ENCODE data around the gene WDR48. TPM values are rescaled to one million over a fixed set of nuclear protein-coding genes. Genes with fewer than 3 reads are reported as not detected.
A peak's percentile ranks its signal among the peaks of the same experiment; 100 is the strongest.
"Not testable (repeated sequence)": the region's sequence is repeated elsewhere in the genome, so short reads cannot be mapped to it uniquely, and the experiment has no call there.

Gene WDR48
- polyA plus RNA-seq (ENCODE audit: insufficient read length in 4 of 4), result 100 to 1,000 TPM in 1 of 4 donors, 10 to 100 TPM in 3; 78.5 to 102 (median 95.8) TPM

DNA sequence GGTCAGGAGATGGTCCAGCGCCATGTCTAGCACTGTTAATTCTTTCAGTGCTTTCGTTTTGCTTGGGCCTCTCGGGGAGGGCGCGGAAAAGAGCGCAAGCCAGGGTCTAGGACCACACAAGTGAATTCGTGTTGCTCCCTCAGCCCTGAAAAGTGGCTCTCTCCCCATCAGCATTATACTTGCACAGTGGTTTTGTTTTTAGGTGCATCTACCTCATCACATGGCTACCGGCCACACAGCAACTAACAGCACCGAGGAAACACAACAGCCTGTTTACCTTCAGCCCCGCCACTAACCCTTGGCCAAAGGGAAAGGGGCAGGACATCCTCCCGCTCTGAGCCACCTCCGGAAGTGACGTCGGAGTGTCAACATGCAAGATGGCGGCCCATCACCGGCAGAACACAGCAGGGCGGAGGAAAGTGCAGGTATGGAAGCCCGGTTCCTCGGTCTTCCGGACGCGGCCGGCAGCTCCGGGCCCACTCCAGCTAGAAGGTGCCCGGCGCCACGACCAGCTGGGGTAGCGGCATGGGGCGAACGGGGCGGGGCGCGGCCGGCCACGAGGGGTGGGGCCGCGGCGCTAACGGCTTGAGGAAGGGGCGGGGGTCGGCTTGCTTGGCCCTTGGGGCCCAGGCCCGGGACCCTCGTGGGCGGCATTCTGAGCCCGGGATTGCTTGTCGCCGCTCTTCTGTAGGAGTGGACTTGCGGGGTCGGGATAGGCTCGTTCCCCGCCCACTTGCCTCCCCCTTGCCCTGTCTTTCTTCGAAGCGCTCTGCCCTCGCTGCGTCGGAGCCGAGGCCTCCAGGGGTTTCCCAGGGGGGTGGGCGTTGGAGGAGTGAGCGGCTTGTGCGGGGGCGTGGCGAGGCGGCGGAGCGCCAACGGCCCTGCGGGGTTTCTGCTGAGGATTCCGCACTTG, at the start of gene WDR48, which contains the start of gene SCN11A:
Gene WDR48, plus strand, starts transcription at position 368 of the 913 bp plus-strand sequence. Its CDS starts 10 bp downstream, at position 378.
Gene SCN11A, minus strand, starts transcription at position 296 of the 913 bp plus-strand sequence. CDS start 101,582 bp downstream, outside the sequence.
- peak; percentile 88 to 96 (median 94) for DNase-seq (ENCODE audit: low read depth in 4 of 4, low spot score in 2 of 4)

DNA sequence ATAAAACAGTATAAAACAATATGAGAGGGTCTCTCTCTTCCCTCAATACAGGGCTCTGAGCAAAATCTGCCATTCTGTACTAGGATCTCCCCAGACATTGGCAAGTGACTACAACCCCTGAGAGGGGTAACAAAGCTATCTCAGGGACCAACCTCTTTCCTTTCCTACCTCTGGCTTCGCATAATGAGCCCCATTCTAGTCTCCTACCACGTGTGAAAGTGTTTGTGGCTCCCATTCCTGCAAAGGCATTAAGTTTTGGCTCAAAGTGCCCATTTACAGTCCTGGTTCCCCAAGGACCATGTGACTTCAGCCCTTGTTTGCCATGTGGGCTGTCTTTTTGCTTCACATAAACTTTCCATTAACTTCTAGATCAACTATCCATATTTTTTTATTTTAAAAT, 46.5 kb upstream of the WDR48 start:
- DNase-seq (ENCODE audit: low read depth in 4 of 4, low spot score in 2 of 4), result no peak

DNA sequence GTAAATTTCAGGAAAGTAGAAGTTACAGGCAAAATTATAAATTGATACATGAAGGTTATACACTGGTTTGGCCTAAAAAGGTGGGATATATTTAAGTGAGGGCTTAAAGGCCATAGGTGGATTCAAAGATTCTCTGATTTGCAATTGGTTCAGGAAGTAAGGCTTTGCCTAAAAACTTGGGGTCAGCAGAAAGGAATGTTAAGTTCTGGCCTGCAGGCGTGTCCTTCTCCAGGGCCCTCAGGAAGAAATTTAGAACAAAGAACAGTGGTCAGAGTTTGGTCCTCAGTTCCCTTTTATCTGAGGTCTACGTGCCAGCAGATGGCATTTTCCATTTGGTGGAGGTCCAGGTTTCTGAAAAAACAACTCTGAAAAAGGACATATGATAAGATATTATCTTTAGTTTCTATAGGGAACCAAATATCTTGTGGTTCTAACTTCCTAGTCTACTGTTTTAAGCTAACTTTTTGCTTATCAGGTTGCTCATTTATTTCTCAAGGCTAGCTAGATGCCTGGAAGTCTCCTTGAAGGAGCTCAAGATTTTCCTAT, 40.6 kb upstream of the WDR48 start:
- DNase-seq (ENCODE audit: low read depth in 4 of 4, low spot score in 2 of 4), result no peak

DNA sequence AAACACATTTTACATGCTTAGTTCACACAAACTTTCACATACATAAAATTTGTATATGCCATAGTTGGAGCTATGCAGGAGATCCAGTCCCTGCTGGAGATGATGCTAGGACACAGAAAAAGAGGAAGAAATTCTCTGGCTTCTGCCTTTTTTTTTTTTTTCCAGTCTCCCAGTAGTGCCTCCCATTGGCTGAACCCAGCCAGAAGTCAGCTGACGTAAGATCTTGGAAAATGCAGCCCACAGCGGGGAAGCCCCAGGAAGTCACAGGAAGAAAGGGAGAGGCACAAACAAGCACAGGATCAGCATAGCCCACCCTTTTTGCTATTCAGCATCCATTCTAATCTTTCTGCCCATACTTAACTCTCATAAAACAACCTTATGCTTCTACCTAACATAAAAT, 38.5 kb upstream of the WDR48 start:
- DNase-seq (ENCODE audit: low read depth in 4 of 4, low spot score in 2 of 4), result no peak

DNA sequence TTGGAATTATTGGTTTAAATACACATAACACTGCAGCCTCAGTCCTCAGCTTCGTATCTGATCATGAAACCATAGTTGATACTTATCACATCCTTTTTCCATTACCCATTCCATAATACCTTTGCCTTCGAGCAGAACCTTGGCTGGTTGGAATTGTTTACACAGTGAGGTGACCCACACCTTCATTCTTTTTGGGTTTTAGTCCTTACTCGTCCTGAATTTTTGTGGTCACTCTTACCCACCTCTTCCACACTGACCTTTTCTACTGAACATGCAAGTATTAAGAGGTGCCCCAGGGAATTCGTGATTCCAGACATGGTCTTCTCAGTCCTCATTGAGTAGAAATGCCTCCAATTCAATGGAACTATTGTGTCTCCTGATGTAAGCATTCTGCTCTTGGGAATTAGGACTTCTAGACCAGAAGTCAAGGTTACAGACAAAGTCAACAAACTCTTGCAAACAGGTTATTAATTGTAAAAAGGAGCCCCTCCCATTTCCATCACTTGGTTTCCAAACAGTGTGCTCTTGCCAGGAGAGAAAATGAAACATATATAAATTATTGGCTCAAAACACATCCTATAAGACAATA, 37.8 kb upstream of the WDR48 start:
- no peak for DNase-seq (ENCODE audit: low read depth in 4 of 4, low spot score in 2 of 4)

DNA sequence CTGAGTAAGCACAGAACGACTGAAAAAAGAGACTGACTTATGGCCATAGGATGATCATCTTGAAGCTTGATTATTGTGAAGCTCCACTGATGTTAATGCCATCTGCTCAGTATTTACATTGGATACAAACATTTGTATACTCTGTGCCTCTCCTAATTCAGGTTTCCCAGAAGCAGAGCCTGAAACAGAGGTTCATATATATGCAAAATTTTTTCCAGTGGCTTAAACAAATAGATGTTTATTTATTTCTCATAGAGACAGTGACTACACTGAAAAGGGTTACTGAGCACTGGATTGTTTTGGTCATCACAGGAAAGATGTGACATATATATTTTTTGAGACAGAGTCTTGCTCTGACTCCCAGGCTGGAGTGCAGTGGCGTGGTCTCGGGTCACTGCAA, 36.4 kb upstream of the WDR48 start:
- no peak for DNase-seq (ENCODE audit: low read depth in 4 of 4, low spot score in 2 of 4)

DNA sequence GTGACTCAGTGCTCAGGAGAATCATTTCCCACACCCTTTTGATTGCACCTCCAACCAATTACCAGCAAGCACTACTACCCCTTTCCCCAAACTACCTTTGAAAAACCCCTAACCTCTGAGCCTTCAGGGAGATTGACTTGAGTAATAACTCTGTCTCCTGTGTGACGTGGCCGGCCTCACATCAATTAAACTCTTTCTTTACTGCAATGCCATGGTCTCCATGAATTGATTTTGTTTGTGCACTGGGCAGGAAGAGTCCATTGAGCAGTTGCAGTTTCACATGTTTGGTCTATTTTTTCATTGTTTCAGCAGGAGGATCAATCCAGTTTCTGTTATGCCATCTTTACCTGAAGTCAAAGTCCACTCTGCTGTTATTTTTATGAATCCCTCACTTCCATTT, 32.5 kb upstream of the WDR48 start:
- DNase-seq (ENCODE audit: low read depth in 4 of 4, low spot score in 2 of 4), result no peak

DNA sequence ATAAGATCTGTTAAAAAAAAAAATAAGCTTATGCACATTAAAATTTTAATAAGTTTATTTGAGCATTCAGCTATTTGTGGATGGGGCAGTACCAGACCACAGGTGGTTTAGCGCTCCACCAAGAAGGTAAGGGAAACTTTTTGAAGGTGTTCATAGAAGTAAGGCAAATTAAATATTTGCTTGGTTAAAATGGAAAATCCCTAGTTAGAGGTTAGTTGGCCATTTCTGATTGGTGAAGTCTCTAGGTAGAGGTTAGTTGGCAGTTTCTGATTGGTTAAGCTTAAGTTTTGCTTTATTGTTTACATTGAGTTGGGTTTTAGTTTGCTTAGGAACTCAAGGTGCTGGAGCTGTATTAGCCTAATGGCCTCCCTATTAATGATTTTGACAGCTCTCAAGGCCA, 30.8 kb upstream of the WDR48 start:
- DNase-seq (ENCODE audit: low read depth in 4 of 4, low spot score in 2 of 4), result no peak

DNA sequence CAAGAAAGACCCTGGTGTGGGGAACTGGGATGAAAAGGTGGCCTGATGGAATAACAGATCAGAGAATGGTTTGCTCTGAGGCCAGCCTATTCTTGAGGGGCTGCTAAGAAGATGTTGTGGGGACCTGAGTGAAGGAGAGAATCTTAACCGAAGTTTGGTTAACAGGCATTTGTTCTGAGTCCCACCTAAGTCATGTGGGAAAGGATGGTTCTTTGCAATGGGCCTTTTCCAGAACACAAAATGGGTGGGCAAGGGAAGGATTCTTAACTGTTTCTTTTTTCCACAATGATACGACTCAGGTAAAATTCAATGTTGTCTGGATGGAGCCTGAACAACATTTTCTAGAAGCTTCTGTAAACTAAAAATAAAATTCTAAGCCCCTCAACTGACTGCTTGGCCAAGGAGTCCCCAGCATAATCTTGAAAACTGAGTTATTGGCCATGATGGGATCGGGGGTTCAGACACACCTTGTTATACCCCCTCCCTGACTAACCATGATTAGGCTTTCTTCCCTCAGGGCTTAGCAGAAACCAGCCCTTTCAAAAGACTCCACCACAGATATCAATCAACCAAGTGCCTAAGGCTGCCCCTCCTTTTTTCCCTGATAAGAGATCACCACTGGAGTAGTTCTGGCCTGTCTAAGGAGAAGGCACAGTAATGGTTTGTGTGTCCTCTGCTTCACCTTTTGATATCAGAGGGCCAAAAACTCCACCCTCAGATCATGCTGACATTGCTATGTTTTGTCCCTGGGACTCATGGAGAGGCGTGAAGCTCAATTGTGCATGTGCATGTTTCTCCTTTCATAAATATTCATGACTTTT, 30.1 kb upstream of the WDR48 start:
- no peak for DNase-seq (ENCODE audit: low read depth in 4 of 4, low spot score in 2 of 4)

DNA sequence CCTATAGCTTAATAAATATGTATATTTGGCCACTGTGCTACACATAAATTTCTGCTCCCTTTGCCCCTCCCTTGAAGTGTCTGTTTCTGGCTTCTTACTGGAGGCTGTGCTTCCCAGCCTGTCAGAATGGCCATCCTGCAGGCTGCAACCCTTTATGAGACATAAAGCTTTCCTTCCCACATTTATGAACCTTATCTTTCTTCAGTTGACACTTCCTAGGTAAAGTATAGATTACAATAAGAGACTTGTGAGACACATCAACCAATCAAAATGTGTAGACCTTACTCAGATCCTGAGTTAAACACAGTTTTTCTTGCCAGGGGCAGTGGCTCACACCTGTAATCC, 29.6 kb upstream of the WDR48 start:
- DNase-seq (ENCODE audit: low read depth in 4 of 4, low spot score in 2 of 4), result no peak

DNA sequence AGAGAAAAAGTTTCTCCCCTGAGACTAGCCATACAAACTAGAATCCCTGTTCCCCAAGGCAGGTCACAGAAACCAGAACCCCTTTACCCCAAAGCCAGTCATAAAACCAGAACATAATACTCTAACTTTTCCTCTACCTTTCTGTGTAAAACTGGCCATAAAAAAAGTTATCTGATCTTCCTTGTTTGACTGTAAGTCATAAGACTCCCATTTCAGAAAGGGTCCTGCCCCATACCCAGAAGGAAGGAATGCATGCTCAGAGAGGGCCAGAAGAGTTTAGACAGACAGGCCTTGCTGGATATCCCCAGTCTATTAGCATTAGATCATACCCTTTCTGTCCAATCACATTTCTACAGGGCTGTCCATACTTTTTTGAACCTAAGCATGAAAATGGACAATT, 27.3 kb upstream of the WDR48 start:
- DNase-seq (ENCODE audit: low read depth in 4 of 4, low spot score in 2 of 4), result no peak

DNA sequence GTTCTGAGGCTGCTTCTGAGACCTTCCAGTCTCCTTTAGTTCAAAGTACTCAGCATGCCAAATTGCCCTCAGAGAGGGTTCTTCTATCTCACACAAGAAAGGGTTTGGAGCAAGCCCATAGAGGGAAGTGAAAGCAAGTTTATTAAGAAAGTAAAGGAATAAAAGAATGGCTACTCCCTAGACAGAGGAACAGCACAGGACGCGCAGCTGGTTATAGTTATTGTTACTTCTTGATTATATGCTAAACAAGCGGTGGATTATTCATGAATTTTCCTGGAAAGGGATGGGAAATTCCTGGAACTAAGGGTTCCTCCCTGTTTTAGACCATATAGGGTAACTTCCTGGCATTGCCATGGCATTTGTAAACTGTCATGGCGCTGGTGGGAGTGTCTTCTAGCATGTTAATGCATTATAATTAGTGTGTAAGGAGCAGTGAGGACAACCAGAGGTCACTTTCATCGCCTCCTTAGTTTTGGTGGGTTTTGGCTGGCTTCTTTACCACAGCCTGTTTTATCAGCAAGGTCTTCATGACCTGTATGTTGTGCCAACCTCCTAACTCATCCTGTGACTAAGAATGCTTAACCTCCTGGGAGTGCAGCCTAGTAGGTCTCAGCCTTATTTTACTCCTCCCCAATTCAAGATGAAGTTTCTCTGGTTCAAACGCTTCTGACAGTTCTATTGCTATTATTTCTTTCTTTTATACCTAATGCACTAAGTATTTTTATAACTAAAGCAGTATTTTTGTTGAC, 26.4 kb upstream of the WDR48 start:
- DNase-seq (ENCODE audit: low read depth in 4 of 4, low spot score in 2 of 4), result no peak

DNA sequence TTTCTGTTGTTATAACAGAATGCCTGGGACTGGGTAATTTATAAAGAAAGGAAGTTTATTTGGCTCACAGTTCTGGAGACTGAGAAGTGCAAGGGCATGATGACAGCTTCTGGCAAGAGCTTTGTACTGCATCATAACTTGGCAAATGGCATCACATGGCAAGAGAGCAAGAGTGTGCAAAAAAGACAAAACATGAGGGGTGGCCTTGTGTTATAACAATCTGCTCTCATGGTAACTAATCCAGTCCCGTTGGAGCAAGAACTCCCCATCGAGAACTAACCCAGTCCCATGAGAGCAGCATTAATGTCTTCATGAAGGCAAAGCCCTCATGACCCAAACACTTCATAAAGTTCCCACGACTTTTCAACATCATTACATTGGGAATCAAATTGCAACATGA, 23.3 kb upstream of the WDR48 start:
- DNase-seq (ENCODE audit: low read depth in 4 of 4, low spot score in 2 of 4), result no peak

DNA sequence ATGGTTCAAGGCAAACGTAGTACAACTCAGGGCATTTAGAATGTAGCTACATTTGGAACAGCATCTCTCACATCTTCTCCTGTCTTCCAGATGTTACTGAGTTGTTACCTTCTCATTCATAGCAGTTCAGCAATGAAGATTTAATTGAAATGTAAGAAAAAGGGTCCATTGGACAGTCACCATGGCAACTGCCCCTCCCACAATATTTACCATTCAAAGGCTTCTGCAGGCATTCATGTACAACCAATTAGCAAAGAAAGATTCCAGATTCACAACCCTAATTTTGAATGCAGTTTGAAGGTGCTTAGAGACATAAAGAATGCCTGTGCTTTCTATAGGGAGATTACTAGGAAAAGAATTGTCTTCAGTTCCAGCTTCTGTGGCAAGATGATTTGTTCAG, 22.3 kb upstream of the WDR48 start:
- DNase-seq (ENCODE audit: low read depth in 4 of 4, low spot score in 2 of 4), result no peak

DNA sequence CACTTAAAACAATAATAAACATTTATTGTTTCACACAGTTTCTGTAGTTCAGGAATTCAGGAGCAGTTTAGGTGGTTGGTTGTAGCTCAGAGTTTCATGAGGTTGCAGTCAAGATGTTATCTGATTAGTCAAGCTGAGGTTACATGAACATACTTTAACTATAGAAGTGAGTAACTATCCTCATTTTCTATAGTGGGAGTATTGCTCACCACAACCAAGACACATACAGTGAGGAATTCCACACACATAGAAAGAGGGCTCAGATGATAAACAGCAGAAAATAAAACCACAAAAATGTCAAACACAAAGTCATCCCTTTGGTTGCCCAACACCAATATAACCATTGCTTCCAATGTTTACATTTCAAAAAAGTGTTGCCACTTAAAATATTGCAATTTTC, 13.7 kb upstream of the WDR48 start:
- DNase-seq (ENCODE audit: low read depth in 4 of 4, low spot score in 2 of 4), result no peak

DNA sequence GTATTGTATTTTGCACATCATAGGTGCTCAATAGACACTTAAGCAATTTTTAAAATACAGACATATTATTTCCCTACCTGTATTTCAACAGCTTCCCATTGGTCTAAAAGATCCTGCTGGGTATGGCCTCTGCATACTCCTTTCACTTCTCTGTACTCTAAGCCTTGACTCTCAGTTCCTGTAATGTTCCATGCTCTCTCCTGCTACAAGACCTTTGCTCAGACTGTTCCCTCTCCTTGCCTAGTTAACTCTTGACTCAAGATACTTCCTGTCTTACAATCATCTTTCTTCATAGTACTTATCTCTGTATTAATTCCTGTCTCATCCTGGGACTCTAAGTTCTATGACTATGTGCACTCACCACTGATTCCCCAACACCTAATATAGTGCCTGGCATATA, 1.8 kb upstream of the WDR48 start:
- no peak for DNase-seq (ENCODE audit: low read depth in 4 of 4, low spot score in 2 of 4)

DNA sequence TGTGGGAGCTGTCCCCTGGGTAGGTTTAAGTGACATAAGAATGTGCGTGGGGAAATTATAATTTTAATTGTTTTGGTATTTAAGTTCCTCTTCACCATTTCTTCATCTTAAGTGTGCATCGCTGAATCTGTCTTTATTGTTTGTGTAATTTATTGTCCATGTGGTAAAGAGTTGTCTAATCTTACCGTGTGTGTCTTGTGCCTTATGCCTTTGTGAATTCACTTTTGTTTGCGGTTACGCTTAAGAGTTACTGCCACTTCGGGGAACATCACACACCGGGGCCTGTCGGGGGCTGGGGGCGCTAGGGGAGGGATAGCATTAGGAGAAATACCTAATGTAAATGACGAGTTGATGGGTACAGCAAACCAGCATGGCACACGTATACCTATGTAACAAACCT, 767 bp downstream of the WDR48 start:
- DNase-seq (ENCODE audit: low read depth in 4 of 4, low spot score in 2 of 4), result peak in 1 of 4 donors; percentile 37

DNA sequence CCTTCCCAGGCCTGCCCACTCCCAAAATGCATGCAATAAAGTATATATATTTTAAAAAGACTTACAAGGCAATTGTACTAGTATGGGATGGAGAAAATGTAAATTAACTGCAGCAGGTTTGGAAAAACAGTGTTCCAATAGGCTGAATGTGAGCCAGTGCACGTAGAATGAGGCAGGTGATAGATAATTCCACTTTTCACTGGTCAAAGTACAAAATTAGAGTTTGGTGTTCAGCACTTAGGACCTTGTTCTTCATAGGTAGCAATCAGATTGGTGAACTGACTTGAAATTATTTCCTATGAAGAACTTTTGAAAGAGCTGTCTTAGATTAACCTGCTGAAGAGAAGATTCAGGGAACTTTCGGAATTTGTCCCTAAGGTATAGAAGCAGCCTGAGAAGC, 1.9 kb downstream of the WDR48 start:
- DNase-seq (ENCODE audit: low read depth in 4 of 4, low spot score in 2 of 4), result no peak

DNA sequence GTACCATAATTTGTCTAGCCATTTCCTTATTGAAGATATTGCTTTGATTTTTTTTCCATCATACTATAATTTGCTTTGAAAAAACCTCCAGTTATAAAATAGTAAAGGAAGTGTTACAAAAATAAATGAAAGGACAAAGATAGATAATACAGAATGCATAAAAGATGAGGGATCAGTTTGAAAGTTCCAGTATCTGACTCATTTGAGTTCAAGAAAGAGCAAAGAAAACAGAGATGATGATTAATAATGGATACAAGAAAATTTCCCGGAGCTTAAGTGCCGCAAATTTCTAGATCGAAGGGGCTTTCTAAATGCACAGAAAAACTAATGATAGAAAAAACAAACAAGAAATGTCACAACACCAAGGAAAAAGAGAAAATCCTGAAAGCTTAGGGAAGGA, 4.3 kb downstream of the WDR48 start:
- DNase-seq (ENCODE audit: low read depth in 4 of 4, low spot score in 2 of 4), result no peak

DNA sequence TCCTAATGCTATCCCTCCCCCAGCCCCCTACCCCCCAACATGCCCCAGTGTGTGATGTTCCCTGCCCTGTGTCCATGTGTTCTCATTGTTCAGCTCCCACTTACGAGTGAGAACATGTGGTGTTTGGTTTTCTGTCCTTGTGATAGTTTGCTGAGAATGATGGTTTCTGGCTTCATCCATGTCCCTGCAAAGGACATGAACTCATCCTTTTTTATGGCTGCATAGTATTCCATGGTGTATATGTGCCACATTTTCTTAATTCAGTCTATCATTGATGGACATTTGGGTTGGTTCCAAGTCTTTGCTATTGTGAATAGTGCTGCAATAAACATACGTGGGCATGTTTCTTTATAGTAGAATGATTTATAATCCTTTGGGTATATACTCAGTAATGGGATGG, 9.4 kb downstream of the WDR48 start:
- DNase-seq (ENCODE audit: low read depth in 4 of 4, low spot score in 2 of 4), result not testable (repeated sequence)

Data from left renal cortex interstitium (tissue), 4 donors.